GM12878 (cell line): Measurements from ENCODE around the gene TBC1D9B. TPM values are rescaled to one million over a fixed set of nuclear protein-coding genes. Genes with fewer than 3 reads are reported as not detected.

ENCODE experiments used
- BHLHE40 ChIP-seq, 2 experiments: fragments of 450-650 bp in 1 of 2; IDR thresholded peaks; 2 replicates each; pipeline ENCODE4 v1.6.1; 2011 to 2017; ENCODE audit warnings: low read depth in 2 of 2, borderline replicate concordance in 1 of 2, improper control_type of control experiment in 1 of 2, low read length in 1 of 2, mild to moderate bottlenecking in 1 of 2
- BMI1 ChIP-seq: fragments of 450-650 bp; IDR thresholded peaks from 2 replicates; pipeline ENCODE4 v1.6.1; 2016; ENCODE audit warnings: mild to moderate bottlenecking, moderate library complexity, borderline replicate concordance
- E4F1 ChIP-seq: fragments of 450-650 bp; IDR thresholded peaks from 2 replicates; pipeline ENCODE4 v1.6.1; 2018; ENCODE audit warnings: borderline replicate concordance, mild to moderate bottlenecking; ENCODE audit not compliant: partially characterized antibody
- KAT2A ChIP-seq: conservative IDR thresholded peaks from 2 replicates; pipeline ENCODE4 v1.6.1; 2011; ENCODE audit warnings: low read depth, low read length; ENCODE audit not compliant: control insufficient read depth
- KDM1A ChIP-seq: fragments of 200-600 bp; sonication (generic); IDR thresholded peaks from 2 replicates; pipeline ENCODE4 v1.6.1; 2016; ENCODE audit warnings: borderline replicate concordance
- NKRF ChIP-seq: fragments of 450-650 bp; conservative IDR thresholded peaks from 2 replicates; pipeline ENCODE4 v1.6.1; 2017; ENCODE audit warnings: mild to moderate bottlenecking, moderate library complexity
- PBX3 ChIP-seq: IDR thresholded peaks from 2 replicates; pipeline ENCODE4 v1.6.1; 2011; ENCODE audit warnings: mild to moderate bottlenecking, low read depth, low read length, moderate library complexity; ENCODE audit not compliant: insufficient replicate concordance
- RELA ChIP-seq: fragments of 450-650 bp; IDR thresholded peaks from 2 replicates; pipeline ENCODE4 v1.8.0; 2014; ENCODE audit warnings: borderline replicate concordance; ENCODE audit not compliant: partially characterized antibody
- SMARCA5 ChIP-seq: fragments of 450-650 bp; IDR thresholded peaks from 2 replicates; pipeline ENCODE4 v1.6.1; 2017; ENCODE audit warnings: mild to moderate bottlenecking
- TCF12 ChIP-seq: IDR thresholded peaks from 2 replicates; pipeline ENCODE4 v1.6.1; 2011; ENCODE audit warnings: low read depth, mild to moderate bottlenecking, low read length
- ZBTB11 ChIP-seq: fragments of 450-650 bp; formaldehyde crosslinking; IDR thresholded peaks from 2 replicates; pipeline ENCODE4 v1.5.0; 2022; ENCODE audit warnings: mild to moderate bottlenecking, missing genetic modification characterization
- ZNF687 ChIP-seq: fragments of 450-650 bp; IDR thresholded peaks from 2 replicates; pipeline ENCODE4 v1.6.1; 2017; ENCODE audit warnings: mild to moderate bottlenecking, moderate library complexity
- polyA plus RNA-seq, 11 experiments: library from polyadenylated mRNA; depleted of rRNA in 4 of 11; unstranded in 6 of 11; stranded (reverse) in 5 of 11; fragments of >200 nt; fragmentation: Nextera tagmentation in 4 of 11; fragmentation: Illumina TruSeq in 1 of 11; extraction: Ambion mirVana in 4 of 11; extraction: Trizol in 1 of 11; gene quantifications; 1 replicate in 1 of 11; 2 replicates in 10 of 11; pipeline versions ENCODE4 v1.2.1 to v1.2.3, GENCODE V29; 2011 to 2016; ENCODE audit warnings: inconsistent platforms in 2 of 11, missing spikeins in 2 of 11, low read depth in 1 of 11
- total RNA-seq, 4 experiments: library from RNA; depleted of rRNA in 3 of 4; stranded (reverse); fragments of >200 nt in 3 of 4; fragmentation: Illumina TruSeq in 1 of 4; extraction: Trizol in 1 of 4; gene quantifications; 2 replicates each; pipeline versions ENCODE4 v1.2.1 to v1.2.3, GENCODE V29; 2013 to 2021

Gene TBC1D9B
- total and polyA plus RNA-seq, 10 of the 15 experiments (the other 5 are each of a cell fraction or from before 2014, with no cell fraction given) = 4.0 to 74.2 (median 34.6) TPM

- TF ChIP-seq ZNF687 (no peak), ZBTB11 (CRISPR knock-in tag) (no peak), NKRF (no peak), TCF12 (no peak), BHLHE40 (IDR thresholded peaks at IDR 0.05; ENCODE audit: borderline replicate concordance in 1 of 2, low read depth in 2 of 2, low read length in 1 of 2) (no peak), BMI1 (no peak), RELA (no peak), E4F1 (no peak), KAT2A (no peak), SMARCA5 (no peak), KDM1A (no peak), PBX3 (no peak)
Measured at GRCh38 chr5:179858241-179858585, 49.5 kb downstream of the TBC1D9B start (continued).
